NCI-H1105 (cell line): ENCODE results near the gene SUSD2.
"Not testable (repeated sequence)": the region's sequence is repeated elsewhere in the genome, so short reads cannot be mapped to it uniquely, and the experiment has no call there.

ENCODE experiments used
- DNase-seq: peaks from one replicate; lab custom pipeline; 2025; lab: John Stamatoyannopoulos, UW

SUSD2 gene

DNA sequence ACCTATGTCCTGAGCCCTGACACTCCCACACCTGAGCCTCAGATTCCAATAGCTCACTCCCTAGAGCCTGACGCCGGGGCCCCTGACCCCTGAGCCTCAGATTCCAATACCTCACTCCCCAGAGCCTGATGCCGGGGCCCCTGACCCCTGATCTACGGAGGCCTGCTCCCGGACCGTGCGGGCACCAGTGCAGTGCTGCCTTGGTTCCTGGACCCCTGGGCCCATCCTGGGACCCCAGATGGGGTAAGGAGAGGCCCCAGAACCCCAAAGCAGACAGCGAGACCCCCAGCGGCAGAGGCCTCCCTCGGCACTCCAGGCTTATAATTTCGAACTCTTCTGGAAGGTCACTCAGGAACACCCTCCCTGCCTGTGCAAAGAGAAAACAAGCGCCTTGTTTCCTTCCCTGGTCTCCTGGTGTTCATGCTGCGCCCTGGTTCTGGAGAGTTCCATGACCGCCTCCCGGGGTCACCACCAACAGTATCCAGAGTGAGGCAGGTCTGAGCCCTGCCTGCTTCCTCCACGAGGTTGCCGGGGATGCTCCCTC lies 7.5 kb downstream of the SUSD2 start:
- no peak for DNase-seq

DNA sequence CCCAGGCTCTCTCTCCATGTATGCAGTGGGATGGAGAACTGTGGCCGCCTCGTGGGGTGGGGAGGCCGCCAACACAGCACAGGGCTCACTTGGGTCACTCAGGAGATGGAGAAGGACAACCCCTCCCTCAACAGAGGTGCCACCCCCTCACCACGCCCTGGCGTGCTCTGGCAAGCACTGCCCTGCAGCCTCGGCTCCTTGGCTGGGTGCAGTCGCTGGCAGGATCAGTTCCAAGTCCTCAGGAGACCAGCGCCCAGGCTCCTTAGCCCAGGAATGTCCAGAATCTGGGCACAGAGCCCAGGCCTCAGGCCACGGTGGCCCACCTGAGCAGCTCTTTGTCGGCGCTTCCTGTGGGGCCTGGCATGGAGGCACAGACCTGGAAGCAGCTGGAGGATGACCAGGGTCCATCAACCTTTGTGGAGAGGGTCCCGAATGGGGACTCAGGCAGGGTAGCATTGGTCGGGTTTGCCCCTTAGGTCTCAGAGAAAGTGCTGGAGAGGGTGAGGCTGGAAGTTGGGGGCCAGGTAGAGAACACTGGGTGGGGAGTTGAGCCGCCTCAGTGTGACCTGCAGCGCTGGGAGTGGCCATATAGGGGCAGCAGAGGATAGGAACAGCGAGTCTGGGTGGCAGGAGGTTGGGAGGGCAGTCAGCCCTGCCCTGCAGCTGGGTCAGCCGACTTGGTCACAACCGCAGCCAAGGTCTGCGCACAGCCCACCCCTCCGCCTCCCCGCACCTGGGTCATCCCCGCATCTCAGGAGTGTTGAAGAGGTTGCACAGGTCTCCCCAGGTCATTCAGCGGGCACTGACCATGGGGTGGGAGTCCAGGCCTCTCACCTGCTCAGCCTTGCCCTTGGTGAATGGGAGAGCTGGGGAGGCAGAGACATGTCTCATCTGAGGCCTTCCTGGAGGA lies 8.2 kb downstream of the SUSD2 start:
- DNase-seq = no peak

DNA sequence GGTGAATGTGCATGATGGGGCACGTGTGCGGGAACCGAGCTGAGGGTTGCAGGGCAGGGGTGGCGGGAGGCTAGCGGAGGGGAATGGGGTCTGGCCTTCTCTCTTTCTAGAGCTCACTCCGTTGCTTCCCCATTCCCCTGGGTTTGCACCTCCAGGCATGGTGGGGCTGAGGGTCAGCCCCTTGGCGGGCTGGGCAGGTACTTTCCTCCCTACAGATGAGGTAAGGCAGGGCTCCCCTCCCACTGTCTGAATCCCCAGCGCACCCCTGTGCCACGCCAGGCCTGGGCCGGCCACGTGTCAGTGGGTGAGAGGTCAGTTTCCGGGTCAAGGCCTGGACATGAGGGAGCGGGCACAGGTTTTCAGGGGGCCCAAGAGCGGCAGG lies 8.9 kb downstream of the SUSD2 start:
- no peak for DNase-seq

DNA sequence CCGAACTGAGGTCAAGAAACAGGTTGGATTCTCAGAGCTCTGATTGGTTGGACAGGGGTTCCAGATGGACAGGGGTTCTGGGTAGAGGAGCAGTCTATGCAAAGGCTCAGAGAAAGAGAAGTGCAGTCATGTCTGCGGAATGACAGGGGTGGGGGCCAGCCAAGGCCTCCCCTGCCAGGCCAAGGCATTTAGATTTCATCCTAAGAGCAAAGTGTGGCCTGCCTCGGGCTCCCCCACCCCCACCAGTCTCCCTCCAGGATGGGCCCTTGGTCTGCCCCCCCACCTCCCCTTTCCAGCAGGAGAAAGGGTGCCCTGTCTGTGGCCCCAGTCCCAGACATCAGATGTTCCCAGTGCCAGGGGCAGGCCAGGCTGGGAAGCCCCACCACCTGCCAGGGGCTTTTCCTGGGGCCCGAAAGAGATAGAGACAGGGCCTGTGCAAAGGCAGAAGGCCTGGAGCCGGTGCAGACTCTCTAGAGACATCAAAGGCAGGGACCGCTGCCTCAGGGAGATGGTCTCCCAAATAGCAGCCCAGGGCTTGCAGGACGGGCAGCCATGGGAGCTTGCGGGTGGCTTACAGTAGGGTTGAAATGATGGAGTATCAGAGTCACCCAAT lies 9.4 kb downstream of the SUSD2 start:
- DNase-seq = no peak

DNA sequence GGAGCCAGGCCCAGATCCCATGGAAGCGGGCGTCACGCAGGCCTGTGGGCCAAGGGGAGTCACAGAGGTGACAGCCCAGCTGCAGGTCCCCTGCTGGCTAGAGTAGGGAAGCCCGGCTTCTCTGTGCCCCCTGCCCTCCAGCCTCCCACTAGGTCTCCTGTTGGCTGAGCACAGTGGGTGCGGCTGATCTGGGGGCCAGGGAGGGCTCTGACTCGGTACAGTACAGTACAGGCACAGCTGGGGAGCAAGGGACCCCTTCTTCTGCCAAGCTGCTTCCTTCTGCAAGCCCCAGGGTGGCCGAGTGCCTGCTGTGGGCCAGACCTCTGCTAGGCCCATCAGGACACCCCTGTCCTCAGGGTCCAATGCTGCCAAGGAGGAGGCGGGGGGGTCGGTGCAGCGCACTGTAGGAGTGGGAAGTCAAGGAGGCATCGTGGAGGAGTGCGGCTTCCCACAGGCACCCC lies 10.1 kb downstream of the SUSD2 start:
- DNase-seq = no peak

DNA sequence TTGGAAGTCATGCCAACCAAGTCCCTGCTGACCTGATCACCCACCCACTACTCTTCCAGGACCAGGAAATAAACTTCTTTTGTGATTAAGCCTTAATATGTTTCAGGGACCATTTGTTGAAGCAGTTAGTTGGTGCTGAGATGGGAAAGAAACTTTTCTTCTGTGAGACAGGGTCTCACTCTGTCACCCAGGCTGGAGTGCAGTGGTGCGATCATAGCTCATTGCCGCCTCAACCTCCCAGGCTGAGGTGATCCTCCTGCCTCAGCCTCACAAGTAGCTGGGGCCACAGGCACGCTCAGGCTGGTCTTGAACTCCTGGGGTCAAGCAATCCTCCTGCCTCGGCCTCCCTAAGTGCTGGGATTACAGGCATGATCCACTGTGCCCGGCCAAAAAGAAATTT lies 10.6 kb downstream of the SUSD2 start:
- no peak for DNase-seq

DNA sequence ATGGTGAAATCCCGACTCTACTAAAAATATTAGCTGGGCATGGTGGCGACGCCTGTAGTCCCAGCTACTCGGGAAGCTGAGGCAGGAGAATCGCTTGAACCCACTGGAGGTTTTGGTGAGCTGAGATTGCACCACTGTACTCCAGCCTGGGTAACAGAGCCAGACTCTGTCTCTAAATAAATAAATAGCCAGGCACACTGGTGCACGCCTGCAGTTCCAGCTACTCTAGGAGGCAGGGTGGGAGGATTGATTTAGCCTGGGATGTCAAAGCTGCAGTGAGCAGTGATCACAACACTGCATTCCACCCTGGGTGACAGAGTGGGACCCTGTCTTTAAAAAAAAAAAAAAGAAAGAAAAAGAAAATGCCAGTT lies 17.4 kb downstream of the SUSD2 start:
- no peak for DNase-seq

DNA sequence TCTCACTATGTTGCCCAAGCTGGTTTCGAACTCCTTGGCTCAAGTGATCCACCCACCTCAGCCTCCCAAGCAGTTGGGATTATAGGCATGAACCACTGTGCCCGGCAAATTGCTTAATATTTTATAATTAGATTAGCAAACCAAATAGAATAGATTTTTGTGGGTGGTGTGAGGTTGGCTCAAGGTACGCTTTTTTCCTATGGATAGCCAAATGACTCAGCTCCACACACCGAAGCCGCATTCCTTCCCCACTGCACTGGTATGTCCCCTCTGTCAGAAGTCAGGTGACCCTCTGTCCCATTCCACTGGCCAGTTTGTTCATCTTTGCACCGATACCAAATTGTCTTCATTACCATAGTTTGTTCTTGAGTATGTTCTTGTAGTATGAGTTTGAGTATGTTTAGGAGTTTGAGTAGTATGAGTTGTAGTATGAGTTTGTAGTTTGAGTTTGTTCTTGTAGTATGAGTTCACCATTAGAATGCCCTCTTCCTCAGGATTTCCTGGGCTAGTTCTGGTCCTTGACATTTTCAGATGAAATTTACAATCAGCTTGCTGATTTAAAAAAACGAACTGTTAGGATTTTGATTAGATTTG lies 19.4 kb downstream of the SUSD2 start:
- DNase-seq = no peak

DNA sequence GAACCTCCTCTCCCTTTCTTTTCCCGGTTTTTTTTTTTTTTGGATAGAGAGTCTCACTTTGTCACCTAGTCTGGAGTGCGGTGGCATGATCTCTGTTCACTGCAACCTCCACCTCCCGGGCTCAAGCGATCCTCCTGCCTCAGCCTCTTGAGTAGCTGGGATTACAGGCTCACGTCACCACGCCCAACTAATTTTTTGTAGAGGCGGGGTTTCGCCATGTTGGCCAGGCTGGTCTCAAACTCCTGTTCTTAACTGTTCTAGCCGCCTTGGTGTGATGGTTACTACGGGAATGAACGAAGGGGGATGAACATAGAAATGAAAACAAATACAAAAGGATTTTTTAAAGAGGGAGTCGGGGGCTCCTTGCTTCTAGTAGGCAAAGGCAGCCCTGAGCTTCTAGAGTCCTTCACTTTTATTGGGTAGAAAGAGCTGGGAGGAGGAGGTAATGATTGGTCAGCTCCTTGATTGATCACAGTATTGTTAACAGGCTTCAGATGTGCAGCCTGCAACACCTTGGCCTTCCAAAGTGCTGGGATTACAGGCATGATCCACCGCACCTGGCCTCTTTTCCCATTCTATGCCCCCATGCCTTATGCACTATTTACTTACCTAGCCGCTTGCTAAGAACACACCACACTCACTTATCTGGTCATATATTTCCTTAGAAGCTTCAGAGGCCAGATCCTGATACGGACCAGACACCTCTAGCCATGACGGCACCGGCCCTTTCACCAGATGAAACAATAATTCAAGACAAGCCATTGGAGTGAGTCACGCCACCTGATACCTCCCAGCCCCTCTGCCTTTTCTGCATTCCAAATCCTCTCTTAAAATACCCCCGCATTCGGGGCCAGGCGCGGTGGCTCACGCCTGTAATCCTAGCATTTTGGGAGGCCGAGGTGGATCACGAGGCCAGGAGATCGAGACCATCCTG lies 20.7 kb downstream of the SUSD2 start:
- no peak for DNase-seq

DNA sequence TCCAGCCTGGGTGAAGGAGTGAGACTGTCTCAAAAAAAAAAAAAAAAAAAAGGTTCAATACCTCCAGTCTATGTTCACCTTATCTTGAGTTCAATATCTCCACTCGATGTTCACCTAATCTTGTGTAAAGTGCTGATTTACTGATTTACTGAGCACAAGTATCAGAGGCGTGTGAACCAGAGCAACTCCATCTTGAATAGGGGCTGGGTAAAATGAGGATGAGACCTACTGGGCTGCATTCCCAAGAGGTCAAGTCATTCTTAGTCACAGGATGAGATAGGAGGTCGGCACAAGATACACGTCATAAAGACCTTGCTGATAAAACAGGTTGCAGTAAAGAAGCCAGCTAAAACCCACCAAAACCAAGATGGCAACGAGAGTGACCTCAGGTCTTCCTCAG lies 22.6 kb downstream of the SUSD2 start:
- DNase-seq = not testable (repeated sequence)

DNA sequence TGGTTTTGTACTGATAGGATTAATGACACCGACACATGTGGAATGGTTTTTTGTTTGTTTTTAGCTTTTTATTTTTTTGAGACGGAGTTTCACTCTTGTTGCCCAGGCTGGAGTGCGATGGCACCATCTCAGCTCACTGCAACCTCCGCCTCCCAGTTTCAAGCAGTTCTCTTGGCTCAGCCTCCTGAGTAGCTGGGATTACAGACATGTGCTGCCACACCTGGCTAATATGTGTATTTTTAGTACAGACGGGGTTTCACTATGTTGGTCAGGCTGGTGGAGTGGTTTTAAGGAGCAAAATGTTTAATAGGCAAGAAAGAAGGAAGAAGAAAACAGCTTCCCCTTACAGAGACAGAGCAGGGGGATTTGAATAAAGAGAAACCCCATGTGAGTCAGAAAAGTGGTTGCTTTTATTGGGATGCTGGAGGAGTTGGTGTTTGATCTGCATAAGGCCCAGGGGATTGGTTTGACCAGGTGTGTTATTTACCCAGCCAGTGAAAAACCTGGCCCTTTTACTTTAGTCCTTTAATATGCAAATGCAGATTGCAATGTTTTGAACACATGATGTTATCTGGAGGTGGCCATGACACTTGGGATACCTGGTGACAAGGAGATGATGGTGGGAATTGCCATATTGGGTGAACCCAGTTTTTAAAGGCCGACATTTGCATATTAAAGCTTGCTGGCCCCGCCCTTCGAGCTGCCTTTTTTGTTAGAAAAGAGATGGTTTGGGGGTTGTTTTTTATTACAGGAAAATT lies 24.3 kb downstream of the SUSD2 start:
- DNase-seq = no peak

DNA sequence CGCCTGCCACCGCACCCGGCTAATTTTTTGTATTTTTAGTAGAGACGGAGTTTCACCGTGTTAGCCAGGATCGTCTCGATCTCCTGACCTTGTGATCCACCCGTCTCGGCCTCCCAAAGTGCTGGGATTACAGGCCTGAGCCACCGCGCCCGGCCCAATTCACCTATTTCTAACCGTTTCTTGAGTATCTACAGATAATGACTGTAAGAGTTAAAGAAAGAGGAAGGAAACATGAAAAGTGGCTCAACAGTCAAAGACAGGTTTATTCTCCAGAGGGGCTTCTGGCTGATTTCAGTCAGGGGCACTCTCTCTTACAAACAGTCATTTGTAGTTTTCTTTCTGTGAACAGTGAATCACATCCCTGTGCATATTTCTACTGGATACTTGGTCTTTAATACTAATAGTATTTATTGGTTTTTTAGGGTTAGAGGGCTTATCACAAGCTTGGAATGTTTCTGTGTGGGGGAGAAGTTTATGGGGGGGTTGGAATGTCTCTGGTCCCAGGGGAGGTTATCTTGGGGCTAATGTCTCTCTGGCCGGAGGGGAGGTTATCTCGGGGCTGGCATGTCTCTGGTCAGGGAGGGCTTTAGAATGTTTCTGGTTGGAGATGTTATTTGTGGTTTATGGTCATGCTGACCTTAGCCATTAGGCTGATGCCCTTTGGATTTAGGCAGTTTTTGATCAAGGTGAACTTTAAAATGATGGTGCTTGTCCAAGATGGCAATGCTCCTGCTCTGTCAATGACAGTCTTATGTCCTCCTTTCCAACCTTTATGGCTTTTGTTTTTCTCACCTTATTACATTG lies 25.4 kb downstream of the SUSD2 start:
- DNase-seq = not testable (repeated sequence)

DNA sequence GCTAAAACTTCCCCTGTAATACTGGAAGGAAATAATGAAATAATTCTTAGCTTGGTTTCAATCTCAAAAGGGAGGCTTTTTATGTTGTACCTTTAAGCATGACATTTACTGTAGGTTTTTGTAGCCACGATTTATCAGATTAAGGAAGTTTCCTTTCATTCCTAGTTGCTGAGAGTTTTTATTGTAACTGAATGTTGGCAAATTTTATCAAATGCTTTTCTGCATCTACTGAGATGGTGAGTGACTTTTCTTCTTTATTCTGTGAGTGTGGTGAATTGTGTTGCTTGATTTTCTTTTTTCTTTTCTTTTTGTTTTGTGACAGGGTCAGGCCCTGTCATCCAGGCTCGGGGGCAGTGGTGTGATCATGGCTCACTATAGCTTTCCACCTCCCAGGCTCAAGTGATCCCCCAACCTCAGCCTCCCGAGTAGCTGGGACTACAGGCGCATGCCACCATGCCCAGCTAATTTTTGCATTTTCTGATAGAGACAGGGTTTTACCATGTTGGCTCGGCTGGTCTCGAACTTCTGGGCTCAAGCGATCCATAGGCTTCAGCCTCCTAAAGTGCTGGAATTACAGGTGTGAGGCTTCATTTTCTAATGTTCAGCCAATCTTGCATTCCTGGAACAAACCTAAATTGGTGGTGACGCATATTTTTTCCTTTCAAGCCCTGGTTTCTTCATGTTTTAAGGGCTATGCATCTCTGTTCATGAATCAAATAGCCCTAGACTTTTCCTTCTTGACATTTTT lies 26.2 kb downstream of the SUSD2 start:
- DNase-seq = no peak

DNA sequence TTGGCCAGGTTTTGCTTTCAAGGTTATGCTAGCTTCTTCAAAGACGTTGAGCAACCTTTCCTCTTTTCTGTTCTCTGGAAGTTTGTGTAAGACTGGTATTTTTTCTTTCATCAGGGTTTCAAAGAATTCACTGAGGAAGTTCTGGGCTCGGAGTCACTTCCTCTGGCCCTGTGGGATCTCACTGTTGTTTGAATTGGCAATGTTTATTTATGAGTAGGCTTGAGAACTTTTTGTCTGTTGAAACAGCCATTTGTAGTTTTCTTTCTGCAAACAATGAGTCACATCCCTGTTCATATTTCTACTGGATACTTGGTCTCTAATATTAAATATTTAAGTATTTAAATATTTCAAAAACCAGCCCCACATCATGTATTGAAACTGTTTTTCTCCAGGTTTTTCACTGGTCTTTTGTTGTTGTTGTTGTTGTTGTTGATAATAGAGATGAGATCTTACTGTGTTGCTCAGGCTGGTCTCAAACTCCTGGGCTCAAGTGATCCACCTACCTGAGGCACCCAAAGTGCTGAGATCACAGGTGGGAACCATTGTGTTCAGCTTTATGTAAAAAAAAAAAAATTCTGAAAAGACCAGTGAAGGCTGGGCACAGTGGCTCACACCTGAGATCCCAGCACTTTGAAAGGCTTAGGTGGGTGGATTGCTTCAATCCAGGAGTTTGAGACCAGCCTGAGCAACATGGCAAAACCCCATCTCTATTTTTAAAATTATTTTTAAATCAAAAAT lies 26.9 kb downstream of the SUSD2 start:
- no peak for DNase-seq

DNA sequence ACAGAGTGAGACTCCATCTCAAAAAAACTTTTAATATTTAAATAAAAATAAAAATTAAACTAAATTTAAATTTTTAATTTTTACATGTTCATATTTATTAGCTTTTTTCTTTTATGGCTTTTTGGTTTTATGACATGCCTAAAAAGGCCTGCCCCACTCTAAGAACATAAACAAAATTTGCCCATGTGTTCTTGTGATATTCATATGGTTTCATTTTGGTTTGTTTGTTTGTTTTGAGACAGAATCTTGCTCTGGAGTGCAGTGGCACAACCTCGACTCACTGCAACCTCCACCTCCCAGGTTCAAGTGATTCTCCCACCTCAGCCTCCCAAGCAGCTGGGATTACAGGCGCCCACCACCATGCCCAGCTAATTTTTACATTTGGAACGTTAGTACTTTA lies 27.7 kb downstream of the SUSD2 start:
- no peak for DNase-seq

DNA sequence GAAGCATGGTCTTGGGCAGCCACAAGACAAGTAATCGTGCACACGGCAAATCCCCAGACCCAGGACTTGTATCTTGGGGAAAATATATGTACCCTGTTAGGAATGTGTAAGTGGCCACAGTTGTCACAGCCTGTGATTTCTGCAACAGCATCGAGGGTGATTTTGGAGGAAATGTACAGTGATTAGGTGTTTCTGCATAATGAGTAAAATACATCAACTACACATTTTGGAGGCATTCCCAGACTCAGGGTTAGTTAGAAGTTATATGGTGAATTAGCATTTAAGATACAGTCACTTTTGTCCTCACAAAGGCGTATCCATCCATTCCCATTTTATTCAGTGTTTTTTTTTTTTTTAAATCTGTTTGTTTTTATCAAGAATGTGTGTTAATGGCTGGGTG lies 28.4 kb downstream of the SUSD2 start:
- no peak for DNase-seq

DNA sequence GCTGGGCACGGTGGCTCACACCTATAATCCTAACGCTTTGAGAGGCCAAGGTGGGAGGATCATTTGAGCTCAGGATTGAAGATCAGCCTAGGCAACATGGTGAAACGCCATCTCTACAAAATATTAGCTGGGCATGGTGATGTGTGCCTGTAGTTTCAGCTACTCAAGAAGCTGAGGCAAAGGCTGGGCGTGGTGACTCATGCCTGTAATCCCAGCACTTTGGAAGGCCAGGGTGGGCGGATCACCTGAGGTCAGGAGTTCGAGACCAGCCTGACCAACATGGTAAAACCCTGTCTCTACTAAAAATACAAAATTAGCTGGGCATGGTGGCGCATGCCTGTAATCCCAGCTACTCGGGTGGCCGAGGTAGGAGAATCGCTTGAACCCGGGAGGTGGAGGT lies 29.1 kb downstream of the SUSD2 start:
- not testable (repeated sequence) for DNase-seq

DNA sequence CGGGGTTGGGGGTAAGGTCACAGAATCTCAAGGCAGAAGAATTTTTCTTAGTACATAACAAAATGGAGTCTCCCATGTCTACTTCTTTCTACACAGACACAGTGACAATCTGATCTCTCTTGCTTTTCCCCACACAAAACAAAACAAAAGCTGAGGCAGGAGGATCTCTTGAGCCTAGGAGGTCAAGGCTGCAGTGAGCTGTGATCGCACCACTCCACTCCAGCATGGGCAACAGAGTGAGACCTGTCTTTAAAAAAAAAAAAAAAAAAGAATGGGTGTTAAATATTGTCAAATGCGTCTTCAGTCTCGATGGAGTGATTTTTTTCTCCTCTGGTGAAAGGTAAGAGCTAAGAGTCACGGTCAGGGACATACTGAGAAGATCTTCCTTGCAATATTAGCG lies 30.4 kb downstream of the SUSD2 start:
- not testable (repeated sequence) for DNase-seq

DNA sequence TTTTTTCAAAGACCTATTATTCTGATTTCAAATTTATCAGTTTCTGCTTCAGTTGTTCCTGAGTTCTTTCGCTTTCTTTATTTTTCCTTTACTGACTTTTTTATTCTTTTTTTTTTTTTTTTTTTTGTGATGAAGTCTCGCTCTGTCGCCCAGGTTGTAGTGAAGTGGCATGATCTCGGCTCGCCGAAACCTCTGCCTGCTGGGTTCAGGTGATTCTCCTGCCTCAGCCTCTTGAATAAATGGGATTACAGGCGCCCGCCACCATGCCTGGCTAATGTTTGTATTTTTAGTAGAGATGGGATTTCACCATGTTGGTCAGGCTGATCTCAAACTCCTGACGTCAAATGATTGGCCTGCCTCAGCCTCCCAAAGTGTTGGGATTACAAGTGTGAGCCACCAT lies 31.8 kb downstream of the SUSD2 start:
- DNase-seq = not testable (repeated sequence)
